ENCODE measurements around the gene LRMDA.

DNA sequence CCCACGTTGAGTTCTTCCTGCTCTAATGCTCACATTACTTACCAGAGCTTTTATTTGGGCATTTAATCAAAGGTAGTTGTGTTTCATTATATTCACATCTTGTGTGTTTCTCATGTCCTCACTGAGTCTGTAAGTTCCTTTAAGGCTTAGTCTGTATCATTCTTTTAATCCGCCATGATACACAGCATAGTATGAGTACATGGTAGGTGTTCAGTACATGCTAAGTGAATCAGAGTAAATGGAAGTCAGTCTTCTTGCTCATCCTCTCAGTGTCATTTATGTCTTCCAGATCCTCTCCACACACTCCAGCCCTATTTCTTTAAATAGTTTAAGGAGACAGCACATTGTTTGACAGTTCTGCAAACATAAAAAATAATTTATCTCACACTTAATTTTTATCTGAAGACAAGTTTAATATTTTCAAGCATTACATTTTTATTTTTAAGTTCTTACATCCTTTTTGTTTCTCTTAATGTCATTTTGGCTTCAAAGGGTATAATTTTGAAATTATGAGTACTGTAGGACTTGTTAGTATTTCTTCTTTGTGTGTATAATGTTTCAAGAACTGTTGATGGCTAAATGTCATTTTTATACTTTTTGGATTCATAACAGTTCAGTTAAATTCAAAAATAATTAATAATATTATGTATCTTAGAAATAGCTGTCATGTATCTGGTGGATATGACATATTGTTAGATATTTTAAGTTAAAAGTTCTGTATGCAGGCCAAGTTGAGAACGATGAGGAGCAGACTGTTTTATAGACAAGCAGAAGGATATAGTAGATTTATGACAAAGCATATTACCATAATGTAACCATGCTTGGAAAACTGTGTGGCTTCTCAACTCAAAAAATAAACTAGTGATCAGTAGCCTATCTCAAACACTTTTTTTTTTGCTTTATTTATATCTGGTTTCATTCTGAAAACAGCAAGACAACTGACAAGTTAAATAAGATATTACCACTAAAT lies 342.7 kb downstream of the LRMDA start:
- TF ChIP-seq, protein P1, sequence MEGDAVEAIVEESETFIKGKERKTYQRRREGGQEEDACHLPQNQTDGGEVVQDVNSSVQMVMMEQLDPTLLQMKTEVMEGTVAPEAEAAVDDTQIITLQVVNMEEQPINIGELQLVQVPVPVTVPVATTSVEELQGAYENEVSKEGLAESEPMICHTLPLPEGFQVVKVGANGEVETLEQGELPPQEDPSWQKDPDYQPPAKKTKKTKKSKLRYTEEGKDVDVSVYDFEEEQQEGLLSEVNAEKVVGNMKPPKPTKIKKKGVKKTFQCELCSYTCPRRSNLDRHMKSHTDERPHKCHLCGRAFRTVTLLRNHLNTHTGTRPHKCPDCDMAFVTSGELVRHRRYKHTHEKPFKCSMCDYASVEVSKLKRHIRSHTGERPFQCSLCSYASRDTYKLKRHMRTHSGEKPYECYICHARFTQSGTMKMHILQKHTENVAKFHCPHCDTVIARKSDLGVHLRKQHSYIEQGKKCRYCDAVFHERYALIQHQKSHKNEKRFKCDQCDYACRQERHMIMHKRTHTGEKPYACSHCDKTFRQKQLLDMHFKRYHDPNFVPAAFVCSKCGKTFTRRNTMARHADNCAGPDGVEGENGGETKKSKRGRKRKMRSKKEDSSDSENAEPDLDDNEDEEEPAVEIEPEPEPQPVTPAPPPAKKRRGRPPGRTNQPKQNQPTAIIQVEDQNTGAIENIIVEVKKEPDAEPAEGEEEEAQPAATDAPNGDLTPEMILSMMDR (IDR thresholded peaks at IDR 0.05; ENCODE audit: extremely low read depth in 1 of 2, insufficient read depth in 1 of 2, low read depth in 1 of 2, low read length in 2 of 2), result no peak
- TF ChIP-seq POLR2A (IDR thresholded peaks at IDR 0.05; ENCODE audit: low read depth, low read length), result no peak
- TF ChIP-seq FOS (IDR thresholded peaks at IDR 0.05; ENCODE audit: borderline replicate concordance, insufficient read depth, low read length), result no peak
- TF ChIP-seq POLR2AphosphoS5 (IDR thresholded peaks at IDR 0.05; ENCODE audit: insufficient read depth, low read depth, low read length), result no peak
